Skeletal muscle tissue (tissue), 4 donors: Measurements from ENCODE around the gene ADH1A. TPM values are rescaled to one million over a fixed set of nuclear protein-coding genes. Genes with fewer than 3 reads are reported as not detected.
"Not testable (repeated sequence)": the region's sequence is repeated elsewhere in the genome, so short reads cannot be mapped to it uniquely, and the experiment has no call there.

Experiments used
- H3K27ac ChIP-seq: one replicate; pipeline ENCODE4 v1.7.0; 2013; ENCODE audit warnings: mild to moderate bottlenecking, low read depth, low read length, inconsistent platforms
- H3K27me3 ChIP-seq, 3 donors: one replicate each; pipeline ENCODE4 v1.7.0; 2013; ENCODE audit warnings: low read length in 3 of 3; ENCODE audit not compliant: control insufficient read depth in 3 of 3, insufficient read depth in 3 of 3
- H3K36me3 ChIP-seq, 3 donors: one replicate each; pipeline ENCODE4 v1.7.0; 2013; ENCODE audit warnings: low read length in 3 of 3; ENCODE audit not compliant: control insufficient read depth in 3 of 3, insufficient read depth in 3 of 3
- H3K4me1 ChIP-seq, 3 donors: one replicate each; pipeline ENCODE4 v1.7.0; 2013; ENCODE audit warnings: low read length in 3 of 3, mild to moderate bottlenecking in 3 of 3; ENCODE audit not compliant: control insufficient read depth in 3 of 3, insufficient read depth in 3 of 3
- H3K4me3 ChIP-seq, 3 donors: one replicate each; pipeline ENCODE4 v1.7.0; 2013; ENCODE audit warnings: low read length in 3 of 3
- H3K9ac ChIP-seq, 3 donors: one replicate each; pipeline ENCODE4 v1.7.0; 2013; ENCODE audit warnings: low read length in 3 of 3, mild to moderate bottlenecking in 3 of 3, moderate library complexity in 2 of 3, low read depth in 1 of 3
- H3K9me3 ChIP-seq, 3 donors: one replicate each; pipeline ENCODE4 v1.7.0; 2013; ENCODE audit warnings: low read length in 3 of 3; ENCODE audit not compliant: control insufficient read depth in 3 of 3
- total RNA-seq: library from RNA; depleted of rRNA; stranded (reverse); fragments of >200 nt; gene quantifications from one replicate; pipeline ENCODE4 v1.2.3, GENCODE V29; 2014
- donor health status: Osteomylitis.

ADH1A gene
- total RNA-seq, 1 donor from 2014 or later, result 0.52 TPM

GRCh38 chr4:99235955-99236354 lies 54.8 kb downstream of the ADH1A start:
- H3K36me3 ChIP-seq, result no peaks in the 10 kb centered on the region
- no peaks in the 10 kb centered on the region for H3K4me1 ChIP-seq
- no peak overlapping the region for H3K27ac ChIP-seq
- no peaks in the 10 kb centered on the region for H3K9me3 ChIP-seq
- H3K4me3 ChIP-seq, result no peak overlapping the region
- H3K9ac ChIP-seq, result no peak overlapping the region
- no peaks in the 10 kb centered on the region for H3K27me3 ChIP-seq

GRCh38 chr4:99234331-99235010 lies 56.3 kb downstream of the ADH1A start:
- no peak overlapping the region for H3K9ac ChIP-seq
- no peaks in the 10 kb centered on the region for H3K4me1 ChIP-seq
- H3K27ac ChIP-seq, result no peak overlapping the region
- no peak overlapping the region for H3K4me3 ChIP-seq
- no peaks in the 10 kb centered on the region for H3K9me3 ChIP-seq
- no peaks in the 10 kb centered on the region for H3K36me3 ChIP-seq
- H3K27me3 ChIP-seq, result no peaks in the 10 kb centered on the region

GRCh38 chr4:99233397-99233796 lies 57.4 kb downstream of the ADH1A start:
- H3K27ac ChIP-seq, H3K4me1 ChIP-seq: not testable (repeated sequence)

GRCh38 chr4:99228706-99229105 lies 62.1 kb downstream of the ADH1A start:
- H3K9me3 ChIP-seq, H3K9ac ChIP-seq, H3K27me3 ChIP-seq, H3K27ac ChIP-seq, H3K4me1 ChIP-seq, H3K36me3 ChIP-seq, H3K4me3 ChIP-seq: not testable (repeated sequence)

More at GRCh38 chr4:99233397-99233796, 57.4 kb downstream of the ADH1A start:
- H3K9ac ChIP-seq, H3K27me3 ChIP-seq, H3K36me3 ChIP-seq, H3K9me3 ChIP-seq, H3K4me3 ChIP-seq: not testable (repeated sequence)

GRCh38 chr4:99227646-99228045 lies 63.1 kb downstream of the ADH1A start:
- H3K27me3 ChIP-seq, H3K9me3 ChIP-seq, H3K27ac ChIP-seq, H3K4me3 ChIP-seq, H3K9ac ChIP-seq, H3K36me3 ChIP-seq, H3K4me1 ChIP-seq: not testable (repeated sequence)

Other genes starting within 250 kb of the ADH1A start
- 71.0 TPM for gene ADH5, start 202.2 kb downstream of the ADH1A start, total RNA-seq
- under 0.01 TPM for gene ADH4, start 146.7 kb downstream of the ADH1A start, total RNA-seq
- not detected for gene ADH6, start 71.7 kb downstream of the ADH1A start, total RNA-seq
- gene ADH1B, start 30.4 kb upstream of the ADH1A start, total RNA-seq, result 33.4 TPM
- 13.0 TPM for gene ADH1C, start 61.8 kb upstream of the ADH1A start, total RNA-seq
- not detected for gene ADH7, start 144.4 kb upstream of the ADH1A start, total RNA-seq
- gene C4orf17, start 220.0 kb upstream of the ADH1A start, total RNA-seq, result not detected